ENCODE measurements around the gene HRCT1.

DNA sequence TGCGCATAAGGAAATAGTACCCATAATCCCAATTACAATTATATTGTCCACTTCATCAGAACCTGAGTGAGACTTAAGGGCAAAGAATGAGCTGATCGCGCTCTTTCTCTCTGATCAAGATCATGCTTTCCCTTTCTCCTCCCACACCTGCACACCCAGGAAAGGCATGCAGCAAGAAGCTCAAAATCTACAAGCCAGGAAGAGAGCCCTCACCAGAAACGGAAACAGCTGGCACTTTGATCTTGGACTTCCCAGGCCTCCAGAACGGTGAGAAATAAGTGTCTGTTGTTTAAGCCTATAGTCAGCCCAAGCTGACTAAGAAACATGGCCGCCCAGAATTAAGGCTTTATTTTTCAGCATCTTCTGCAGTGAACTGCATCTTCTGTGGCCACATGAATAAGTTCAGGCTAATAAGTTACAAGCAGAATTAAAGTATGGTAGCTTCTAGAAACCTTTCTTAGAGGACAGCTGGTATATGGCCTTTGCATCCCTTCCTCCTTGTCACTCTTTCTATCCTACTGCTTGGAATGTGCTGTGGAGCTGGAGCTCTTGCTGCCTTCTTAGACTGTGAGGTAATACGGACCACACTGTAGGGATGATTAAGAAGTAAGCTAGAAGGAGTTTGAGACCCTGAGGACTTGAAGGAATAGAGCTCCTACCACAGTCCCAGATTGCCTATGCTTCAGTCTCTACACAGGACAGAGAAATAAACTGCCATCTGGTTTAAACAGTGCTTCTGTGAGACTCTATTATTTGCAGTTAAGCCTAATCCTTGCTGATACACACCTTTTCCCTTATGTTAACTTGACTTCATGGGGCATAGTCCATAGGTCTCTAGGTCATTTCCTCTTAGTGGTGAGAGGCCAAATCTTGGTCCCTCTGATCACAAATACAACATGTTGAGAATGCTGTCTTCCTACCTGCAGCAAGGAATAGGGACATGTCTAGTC is 34.7 kb downstream of the HRCT1 start:
- TF ChIP-seq POLR2A (IDR thresholded peaks at IDR 0.05; ENCODE audit: low read depth, low read length) (no peak), POLR2AphosphoS5 (IDR thresholded peaks at IDR 0.05; ENCODE audit: low read depth, low read length) (no peak), TAF1 (IDR thresholded peaks at IDR 0.05; ENCODE audit: borderline replicate concordance, low read depth, low read length) (no peak)

Data from GM12892 (cell line).